Pancreas (tissue), 10 donors: ENCODE data around the gene ZNF892. TPM values are rescaled to one million over a fixed set of nuclear protein-coding genes. Genes with fewer than 3 reads are reported as not detected.
A peak's percentile ranks its signal among the peaks of the same experiment; 100 is the strongest.

ENCODE experiments used
- ATAC-seq, 4 donors: fragments of 200-7000 bp; cut with Tn5 transposase; one replicate each; pipeline versions ENCODE4 v1.8.0 to v1.9.1; 2020; ENCODE audit warnings: mild to moderate bottlenecking in 4 of 4, moderate library complexity in 4 of 4
- DNase-seq, 6 donors: peaks; one replicate each; pipeline ENCODE4 v3.0.0-alpha.2; 2020
- FAIRE-seq: peaks from 2 replicates; lab custom pipeline; 2012; peaks lifted over from hg19 to GRCh38; lab: Jason Lieb, UNC
- H3K27ac ChIP-seq, 4 donors: fragments of 200-600 bp; sonication (generic); 1 replicate in 3 of 4; 2 replicates in 1 of 4; pipeline versions ENCODE4 v1.5.0 to v1.8.0; 2020
- H3K27me3 ChIP-seq, 4 donors: fragments of 200-600 bp; one replicate each; pipeline ENCODE4 v1.8.0; 2021
- H3K36me3 ChIP-seq, 3 donors: fragments of 200-600 bp; sonication (generic) in 1 of 3; one replicate each; pipeline versions ENCODE4 v1.5.0 to v1.8.0; 2020 to 2021
- H3K4me1 ChIP-seq, 3 donors: fragments of 200-600 bp; one replicate each; pipeline ENCODE4 v1.8.0; 2021
- H3K4me3 ChIP-seq, 4 donors: fragments of 200-600 bp; sonication (generic) in 2 of 4; one replicate each; pipeline versions ENCODE4 v1.5.0 to v1.8.0; 2020 to 2021
- H3K9me3 ChIP-seq, 4 donors: fragments of 200-600 bp; one replicate each; pipeline ENCODE4 v1.8.0; 2021
- WGBS, 2 donors: extraction: QIAGEN DNeasy Blood & Tissue Kit; methylation state at CpG; one replicate each; pipeline ENCODE4 v1.1.7; 2013; 5-methylcytosine and 5-hydroxymethylcytosine counted together
- intact Hi-C, 3 donors: fragments of 100-400 bp; cut with DNase I; formaldehyde crosslinking; loops; one replicate each; pipeline versions ENCODE4 v1.11.1 to v1.14.2; 2022
- polyA plus RNA-seq, 2 donors: library from polyadenylated mRNA; stranded (reverse); fragments of 200-250 nt; gene quantifications; one replicate each; pipeline ENCODE4 v1.2.3, GENCODE V29; 2013
- total RNA-seq, 6 donors: library from RNA; stranded (reverse); fragmentation: NEBNext Ultra II Directional in 4 of 6; extraction: Animal tissue kit (Norgen Biotek cat#: 25700) in 4 of 6; gene quantifications; one replicate each; pipeline versions ENCODE4 v1.2.1 to v1.2.4, GENCODE V29; 2021 to 2023
- TF ChIP-seq, protein P1 (sequence below), 4 donors: fragments of 200-600 bp; sonication (generic) in 3 of 4; IDR thresholded peaks; one replicate each; pipeline versions ENCODE4 v1.5.0 to v1.8.0; 2021; ENCODE audit warnings: antibody characterized with exemption in 4 of 4
- donor health status: healthy with polysubstance abuse.
- donor health status: DM: no; HTN: no; CAD: no; lungs with moderate emphysema.
- donor health status: DM: no; HTN: no; CAD: no.
- donor health status: control.
- donor health status: control.
- donor health status: Bipolar disorder and iron deficiency.
- donor health status: DM: yes; HTN: yes; CAD: no.
- donor health status: DM: no; HTN: no; CAD: no.
- donor health status: DM: no; HTN: no; CAD: no.
- donor health status: DM: yes; HTN: yes; CAD: no.

ZNF892 gene
- 1 to 10 TPM; 1.5 to 5.2 (median 3.0) TPM for total RNA-seq
- polyA plus RNA-seq: under 1 TPM; 0.63 to 0.76 TPM

DNA sequence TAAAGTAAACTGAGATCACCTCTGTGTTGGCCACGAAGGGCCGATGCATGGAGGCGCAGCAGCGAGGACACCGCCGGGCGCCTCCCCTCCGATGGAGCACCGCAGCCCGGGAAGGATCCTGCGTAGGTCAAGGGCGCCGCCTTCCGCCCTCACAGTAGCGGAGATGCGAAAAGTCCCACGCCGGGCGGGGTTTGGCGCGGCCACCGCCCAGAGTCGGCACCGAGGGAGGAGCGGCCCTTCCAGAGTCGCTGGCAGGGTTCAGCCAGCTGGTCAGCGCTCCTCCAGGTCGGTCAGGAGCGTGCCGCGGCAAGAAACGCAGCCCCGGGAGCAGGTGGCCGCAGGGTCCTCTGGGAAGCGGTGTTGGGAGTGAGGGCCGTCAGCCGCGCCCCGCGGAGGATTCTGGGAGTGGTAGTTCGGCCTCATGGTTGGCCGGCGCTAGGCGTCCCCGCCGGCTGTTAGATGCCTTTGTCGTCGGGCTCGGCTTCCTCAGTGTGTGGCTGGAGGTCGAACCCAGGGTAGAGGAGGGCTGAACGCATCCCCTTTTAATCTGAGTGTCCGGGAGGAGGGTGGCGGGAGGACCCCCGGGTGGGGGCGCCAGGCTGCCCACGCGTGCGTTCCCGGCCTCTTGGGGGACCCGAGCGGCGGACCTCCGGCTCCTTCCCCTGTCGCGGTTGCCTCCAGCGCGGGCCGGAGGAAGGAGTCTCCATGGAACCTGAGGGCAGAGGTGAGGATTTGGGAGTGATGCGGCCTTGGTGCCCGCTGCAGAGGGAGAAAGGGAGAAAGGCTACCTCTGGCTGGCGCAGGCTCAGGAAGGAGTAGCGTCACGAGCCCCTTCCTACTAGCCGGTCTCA, at the start of gene ZNF892:
Gene ZNF892 (plus strand): TSS at position 411 of the 851 bp plus-strand sequence. CDS start 295 bp downstream, at position 706.
- Histone ChIP-seq H3K4me1 (peaks cover 0 to 5% (median 0%) of the 10 kb centered on the region in 3 donors), H3K27ac (peak within 1 kb of the TSS; percentile 67 to 86 (median 76)), H3K9me3 (no peaks in the 10 kb centered on the region), H3K36me3 (peaks cover 0 to 12% (median 10%) of the 10 kb centered on the region in 3 donors), H3K4me3 (peak within 1 kb of the TSS; percentile 47 to 88 (median 83)), H3K27me3 (no peaks in the 10 kb centered on the region)
- DNase-seq: peak; percentile 92 to 98 (median 94)
- peak; percentile 97 to 99 (median 98) for ATAC-seq
- intact Hi-C loops: no loop called here
- WGBS, 2 donors: 0 to 1% methylated on average over 68 to 74 of the region's 74 CpGs
- TF ChIP-seq, protein P1, sequence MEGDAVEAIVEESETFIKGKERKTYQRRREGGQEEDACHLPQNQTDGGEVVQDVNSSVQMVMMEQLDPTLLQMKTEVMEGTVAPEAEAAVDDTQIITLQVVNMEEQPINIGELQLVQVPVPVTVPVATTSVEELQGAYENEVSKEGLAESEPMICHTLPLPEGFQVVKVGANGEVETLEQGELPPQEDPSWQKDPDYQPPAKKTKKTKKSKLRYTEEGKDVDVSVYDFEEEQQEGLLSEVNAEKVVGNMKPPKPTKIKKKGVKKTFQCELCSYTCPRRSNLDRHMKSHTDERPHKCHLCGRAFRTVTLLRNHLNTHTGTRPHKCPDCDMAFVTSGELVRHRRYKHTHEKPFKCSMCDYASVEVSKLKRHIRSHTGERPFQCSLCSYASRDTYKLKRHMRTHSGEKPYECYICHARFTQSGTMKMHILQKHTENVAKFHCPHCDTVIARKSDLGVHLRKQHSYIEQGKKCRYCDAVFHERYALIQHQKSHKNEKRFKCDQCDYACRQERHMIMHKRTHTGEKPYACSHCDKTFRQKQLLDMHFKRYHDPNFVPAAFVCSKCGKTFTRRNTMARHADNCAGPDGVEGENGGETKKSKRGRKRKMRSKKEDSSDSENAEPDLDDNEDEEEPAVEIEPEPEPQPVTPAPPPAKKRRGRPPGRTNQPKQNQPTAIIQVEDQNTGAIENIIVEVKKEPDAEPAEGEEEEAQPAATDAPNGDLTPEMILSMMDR (IDR thresholded peaks at IDR 0.05): no peak
- FAIRE-seq: no peak

GRCh38 chr2:95158441-95158840, 48.9 kb upstream of the ZNF892 start:
- peak overlapping the region; percentile 57 to 78 (median 72) for H3K4me3 ChIP-seq
- H3K27me3 ChIP-seq: no peaks in the 10 kb centered on the region
- H3K4me1 ChIP-seq: peaks cover 0 to 7% (median 0%) of the 10 kb centered on the region in 3 donors
- TF ChIP-seq, protein P1 (IDR thresholded peaks at IDR 0.05): no peak
- H3K9me3 ChIP-seq: no peaks in the 10 kb centered on the region
- DNase-seq: no peak
- WGBS, 2 donors: 58 to 61% methylated on average over 10 of the region's 10 CpGs
- no peak for FAIRE-seq
- no peak for ATAC-seq
- peaks cover 0 to 14% (median 0%) of the 10 kb centered on the region in 3 donors for H3K36me3 ChIP-seq
- H3K27ac ChIP-seq: no peak overlapping the region
- intact Hi-C loops: no loop called here

GRCh38 chr2:95158891-95159619, 48.3 kb upstream of the ZNF892 start:
- peaks cover 0 to 13% (median 0%) of the 10 kb centered on the region in 3 donors for H3K36me3 ChIP-seq
- peak overlapping the region in 3 of 4 donors; percentile 18 to 60 (median 22) for H3K27ac ChIP-seq
- intact Hi-C loops: no loop called here
- ATAC-seq: peak; percentile 54 to 72 (median 69)
- H3K4me1 ChIP-seq: peaks cover 0 to 8% (median 3%) of the 10 kb centered on the region in 3 donors
- no peak for FAIRE-seq
- DNase-seq: peak; percentile 31 to 84 (median 54)
- H3K9me3 ChIP-seq: no peaks in the 10 kb centered on the region
- H3K4me3 ChIP-seq: peak overlapping the region; percentile 57 to 78 (median 72)
- WGBS, 2 donors: 0 to 2% methylated on average over 30 to 58 of the region's 58 CpGs
- H3K27me3 ChIP-seq: no peaks in the 10 kb centered on the region
- TF ChIP-seq, protein P1 (IDR thresholded peaks at IDR 0.05): no peak

DNA sequence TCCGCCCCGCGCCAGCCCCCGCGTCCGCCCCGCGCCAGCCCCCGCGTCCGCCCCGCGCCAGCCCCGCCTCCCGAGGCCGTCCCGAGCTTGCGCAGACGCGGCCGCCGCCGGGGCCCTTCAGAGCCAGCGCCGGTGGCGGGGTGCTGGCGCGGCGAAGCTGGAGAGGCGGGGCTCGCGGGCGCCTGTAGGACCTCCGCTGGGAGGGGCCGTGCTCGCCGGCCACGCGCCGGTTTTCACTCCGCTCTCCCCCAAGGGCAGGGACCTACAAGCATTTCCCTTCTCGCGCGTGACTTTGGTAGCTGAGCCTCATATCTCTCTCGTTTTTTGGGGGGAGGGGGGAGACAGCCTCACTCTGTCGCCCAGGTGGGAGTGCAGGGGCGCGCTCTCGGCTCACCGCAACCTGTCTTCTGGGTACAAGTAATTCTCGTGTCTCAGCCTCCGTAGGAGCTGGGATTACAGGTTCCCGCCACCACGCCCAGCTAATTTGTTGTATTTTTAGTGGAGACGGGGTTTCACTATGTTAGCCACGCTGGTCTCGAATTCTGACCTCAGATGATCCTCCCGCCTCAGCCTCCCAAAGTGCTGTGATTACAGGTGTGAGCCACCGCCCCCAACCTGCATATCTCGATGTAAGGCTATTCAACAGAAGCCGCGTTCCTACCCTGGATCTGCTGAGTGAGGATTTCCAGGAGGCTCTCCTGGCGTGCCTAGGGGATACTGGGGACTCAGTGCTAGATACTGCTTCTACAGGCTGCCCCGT, 47.5 kb upstream of the ZNF892 start, which contains the start of gene ZNF514:
Gene ZNF514 (minus strand): TSS at position 159 of the 760 bp plus-strand sequence. CDS start 6,595 bp downstream, outside the sequence.
- Histone ChIP-seq H3K27me3 (no peaks in the 10 kb centered on the region), H3K36me3 (peaks cover 0 to 5% (median 0%) of the 10 kb centered on the region in 3 donors), H3K4me3 (peak within 1 kb of the TSS; percentile 57 to 78 (median 72)), H3K4me1 (peaks cover 0 to 15% (median 11%) of the 10 kb centered on the region in 3 donors), H3K9me3 (no peaks in the 10 kb centered on the region), H3K27ac (peak within 1 kb of the TSS in 3 of 4 donors; percentile 51 to 66 (median 60))
- intact Hi-C loops: no loop called here
- ATAC-seq (peak; percentile 91 to 94 (median 92)), FAIRE-seq (no peak), DNase-seq (peak; percentile 72 to 90 (median 80))
- TF ChIP-seq, protein P1 (IDR thresholded peaks at IDR 0.05): no peak
- WGBS, 2 donors: 7 to 10% methylated on average over 37 to 64 of the region's 64 CpGs
